ENCODE results near the gene RPLP1.

- no peak for TF ChIP-seq EP300 (IDR thresholded peaks at IDR 0.05; ENCODE audit: borderline replicate concordance)
- TF ChIP-seq RAD21 (IDR thresholded peaks at IDR 0.05; ENCODE audit: low read depth), result no peak
- TF ChIP-seq TAF1 (IDR thresholded peaks at IDR 0.05; ENCODE audit: low read depth), result no peak
- TF ChIP-seq YY1 (IDR thresholded peaks at IDR 0.05; ENCODE audit: low read depth), result no peak
- no peak for TF ChIP-seq TEAD4 (IDR thresholded peaks at IDR 0.05)
- TF ChIP-seq MAX (IDR thresholded peaks at IDR 0.05), result no peak
- no peak for TF ChIP-seq EGR1 (IDR thresholded peaks at IDR 0.05)
- TF ChIP-seq NFIC (IDR thresholded peaks at IDR 0.05), result no peak
- no peak for TF ChIP-seq CREB1 (IDR thresholded peaks at IDR 0.05; ENCODE audit: low read depth)
- no peak for TF ChIP-seq REST (IDR thresholded peaks at IDR 0.05; ENCODE audit: low read depth)
- no peak for TF ChIP-seq ZBTB7A (IDR thresholded peaks at IDR 0.05; ENCODE audit: low read depth)
- TF ChIP-seq CEBPB (IDR thresholded peaks at IDR 0.05), result no peak
- no peak for TF ChIP-seq FOXM1 (IDR thresholded peaks at IDR 0.05; ENCODE audit: borderline replicate concordance, low read depth)
- TF ChIP-seq TCF12 (IDR thresholded peaks at IDR 0.05; ENCODE audit: low read depth), result no peak
Measured at GRCh38 chr15:69424748-69425413, 27.7 kb upstream of the RPLP1 start.
